Embryonic facial prominence (tissue), 1 donor: ENCODE measurements around the gene AGBL4.

Source experiments
- DNase-seq: peaks from one replicate; pipeline ENCODE4 v3.0.0-alpha.2; 2016; ENCODE audit errors: extremely low spot score

The AGBL4 gene

GRCh38 chr1:49694251-49694827 is 329.4 kb downstream of the AGBL4 start:
- DNase-seq, result no peak

- DNase-seq, result no peak
Observed at GRCh38 chr1:49686107-49686506, 337.6 kb downstream of the AGBL4 start.

GRCh38 chr1:49677706-49678105 is 346.0 kb downstream of the AGBL4 start:
- no peak for DNase-seq

- DNase-seq, result no peak
Observed at GRCh38 chr1:49651136-49651535, 372.6 kb downstream of the AGBL4 start.

- no peak for DNase-seq
Observed at GRCh38 chr1:49630156-49630555, 393.6 kb downstream of the AGBL4 start.

- DNase-seq, result no peak
Observed at GRCh38 chr1:49627781-49628180, 396.0 kb downstream of the AGBL4 start.

- no peak for DNase-seq
Observed at GRCh38 chr1:49626472-49626871, 397.3 kb downstream of the AGBL4 start.

- no peak for DNase-seq
Observed at GRCh38 chr1:49622877-49623276, 400.9 kb downstream of the AGBL4 start.

GRCh38 chr1:49606082-49606481 is 417.7 kb downstream of the AGBL4 start:
- no peak for DNase-seq

GRCh38 chr1:49597436-49597835 is 426.3 kb downstream of the AGBL4 start:
- DNase-seq, result no peak

GRCh38 chr1:49576327-49576901 is 447.3 kb downstream of the AGBL4 start:
- DNase-seq, result no peak

GRCh38 chr1:49556676-49557234 is 467.0 kb downstream of the AGBL4 start:
- no peak for DNase-seq

- no peak for DNase-seq
Observed at GRCh38 chr1:49552101-49552500, 471.7 kb downstream of the AGBL4 start.

GRCh38 chr1:49544615-49545014 is 479.1 kb downstream of the AGBL4 start:
- no peak for DNase-seq

- DNase-seq, result no peak
Observed at GRCh38 chr1:49541096-49541752, 482.5 kb downstream of the AGBL4 start.

GRCh38 chr1:49527606-49528305 is 496.0 kb downstream of the AGBL4 start:
- no peak for DNase-seq

- no peak for DNase-seq
Observed at GRCh38 chr1:49526672-49527071, 497.1 kb downstream of the AGBL4 start.

GRCh38 chr1:49523764-49524163 is 500.0 kb downstream of the AGBL4 start:
- DNase-seq, result no peak

- no peak for DNase-seq
Observed at GRCh38 chr1:49466961-49467360, 556.8 kb downstream of the AGBL4 start.

- no peak for DNase-seq
Observed at GRCh38 chr1:49465486-49466185, 558.1 kb downstream of the AGBL4 start.

GRCh38 chr1:49448200-49448599 is 575.6 kb downstream of the AGBL4 start:
- no peak for DNase-seq

- DNase-seq, result no peak
Observed at GRCh38 chr1:49436865-49437264, 586.9 kb downstream of the AGBL4 start.
